Esophagus squamous epithelium (tissue), 5 donors: Measurements from ENCODE around the gene MYOCD. TPM values are rescaled to one million over a fixed set of nuclear protein-coding genes. Genes with fewer than 3 reads are reported as not detected.

Experiments
- DNase-seq: peaks from one replicate; lab custom pipeline; 2025; lab: John Stamatoyannopoulos, UW
- H3K27ac ChIP-seq, 4 donors: fragments of 200-600 bp; sonication (generic); one replicate each; pipeline ENCODE4 v1.5.1; 2016 to 2019; ENCODE audit warnings: mild to moderate bottlenecking in 1 of 4
- H3K27me3 ChIP-seq, 4 donors: fragments of 200-600 bp; sonication (generic); 1 replicate in 3 of 4; 2 replicates in 1 of 4; pipeline versions ENCODE4 v1.5.1 to v1.6.0; 2017 to 2021; ENCODE audit warnings: antibody characterized with exemption in 1 of 4
- H3K36me3 ChIP-seq, 3 donors: fragments of 200-600 bp; sonication (generic); one replicate each; pipeline ENCODE4 v1.5.1; 2016 to 2019
- H3K4me1 ChIP-seq, 3 donors: fragments of 200-600 bp; sonication (generic); one replicate each; pipeline ENCODE4 v1.5.1; 2017 to 2019
- H3K4me3 ChIP-seq, 4 donors: fragments of 200-600 bp; sonication (generic); 1 replicate in 3 of 4; 2 replicates in 1 of 4; pipeline ENCODE4 v1.5.1; 2016 to 2019; ENCODE audit warnings: mild to moderate bottlenecking in 2 of 4, moderate library complexity in 1 of 4
- H3K9me3 ChIP-seq, 3 donors: fragments of 200-600 bp; sonication (generic); one replicate each; pipeline ENCODE4 v1.5.1; 2016 to 2019
- CTCF ChIP-seq, 6 experiments: fragments of 450-650 bp in 4 of 6; fragments of 200-600 bp in 2 of 6; sonication (generic) in 2 of 6; IDR thresholded peaks; one replicate each; pipeline ENCODE4 v1.5.1; 2016 to 2019; ENCODE audit warnings: antibody characterized with exemption in 6 of 6, mild to moderate bottlenecking in 4 of 6, moderate library complexity in 4 of 6
- POLR2A ChIP-seq, 4 donors: fragments of 450-650 bp; IDR thresholded peaks; one replicate each; pipeline ENCODE4 v1.6.1; 2017; ENCODE audit warnings: antibody characterized with exemption in 4 of 4, mild to moderate bottlenecking in 4 of 4, moderate library complexity in 3 of 4
- WGBS, 2 donors: methylation state at CpG; one replicate each; pipeline ENCODE4 v1.1.5; 2018; 5-methylcytosine and 5-hydroxymethylcytosine counted together
- intact Hi-C: fragments of 100-400 bp; cut with DNase I; formaldehyde crosslinking; loops from one replicate; pipeline ENCODE4 v1.15.0; 2022
- total RNA-seq, 4 donors: library from RNA; depleted of rRNA; stranded (reverse); fragments of >200 nt; gene quantifications; one replicate each; pipeline ENCODE4 v1.1.0, GENCODE V29; 2016
- donor health status: DM: yes; HTN: yes; CAD: no.

The MYOCD gene
- total RNA-seq, 4 donors from 2014 or later = 2.3 to 27.5 (median 7.8) TPM

DNA sequence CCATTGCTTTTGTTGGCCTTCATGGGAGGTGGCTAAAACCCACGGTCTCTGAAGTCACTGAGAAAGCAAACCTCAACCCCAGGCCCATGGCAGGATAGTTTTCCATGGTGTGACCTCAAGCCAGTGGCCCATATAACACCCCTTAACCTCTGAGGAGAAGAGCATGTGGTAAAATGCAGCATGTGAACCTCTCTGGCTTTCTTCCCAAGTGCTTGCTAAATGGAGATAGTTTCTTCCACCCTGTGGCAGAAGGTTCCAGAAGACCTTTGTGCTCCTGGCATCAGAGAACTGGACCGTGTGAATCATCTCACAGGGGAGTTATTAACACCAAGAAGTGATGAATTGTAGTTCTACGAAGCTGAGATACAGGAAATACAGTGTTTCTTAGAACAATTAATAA is 47.3 kb downstream of the MYOCD start:
- no peak overlapping the region for H3K4me3 ChIP-seq
- TF ChIP-seq POLR2A (IDR thresholded peaks at IDR 0.05) (no peak), CTCF (IDR thresholded peaks at IDR 0.05) (no peak)
- no peaks in the 10 kb centered on the region for H3K9me3 ChIP-seq
- H3K36me3 ChIP-seq = no peaks in the 10 kb centered on the region
- DNase-seq = no peak
- intact Hi-C loops = no loop called here
- H3K27ac ChIP-seq = peak overlapping the region in 1 of 4 donors; percentile 22
- H3K4me1 ChIP-seq = peaks cover 0 to 10% (median 0%) of the 10 kb centered on the region in 3 donors
- WGBS, 2 donors = 49 to 52% methylated on average over 3 of the region's 3 CpGs
- H3K27me3 ChIP-seq = no peaks in the 10 kb centered on the region

GRCh38 chr17:12719948-12720347 is 54.3 kb downstream of the MYOCD start:
- H3K4me3 ChIP-seq = no peak overlapping the region
- 88 to 93% methylated on average over 11 of the region's 11 CpGs for WGBS, 2 donors
- no peaks in the 10 kb centered on the region for H3K27me3 ChIP-seq
- H3K9me3 ChIP-seq = no peaks in the 10 kb centered on the region
- H3K4me1 ChIP-seq = no peaks in the 10 kb centered on the region
- no peaks in the 10 kb centered on the region for H3K36me3 ChIP-seq
- TF ChIP-seq CTCF (IDR thresholded peaks at IDR 0.05) (no peak), POLR2A (IDR thresholded peaks at IDR 0.05) (no peak)
- H3K27ac ChIP-seq = no peak overlapping the region
- intact Hi-C loops = no loop called here
- DNase-seq = no peak

GRCh38 chr17:12721581-12721980 is 55.9 kb downstream of the MYOCD start:
- no peaks in the 10 kb centered on the region for H3K4me1 ChIP-seq
- TF ChIP-seq CTCF (IDR thresholded peaks at IDR 0.05) (no peak), POLR2A (IDR thresholded peaks at IDR 0.05) (no peak)
- peak overlapping the region in 1 of 4 donors; percentile 17 for H3K27ac ChIP-seq
- H3K36me3 ChIP-seq = no peaks in the 10 kb centered on the region
- WGBS, 2 donors = 82 to 89% methylated on average over 1 of the region's 1 CpG
- no peaks in the 10 kb centered on the region for H3K27me3 ChIP-seq
- H3K9me3 ChIP-seq = no peaks in the 10 kb centered on the region
- H3K4me3 ChIP-seq = no peak overlapping the region
- no peak for DNase-seq
- intact Hi-C loops = no loop called here

- H3K27ac ChIP-seq = no peak overlapping the region
- no peak overlapping the region for H3K4me3 ChIP-seq
- peaks cover 0 to 6% (median 0%) of the 10 kb centered on the region in 3 donors for H3K4me1 ChIP-seq
- 79 to 87% methylated on average over 5 of the region's 5 CpGs for WGBS, 2 donors
- DNase-seq = no peak
- TF ChIP-seq CTCF (IDR thresholded peaks at IDR 0.05) (no peak), POLR2A (IDR thresholded peaks at IDR 0.05) (no peak)
- no peaks in the 10 kb centered on the region for H3K9me3 ChIP-seq
- H3K36me3 ChIP-seq = no peaks in the 10 kb centered on the region
- intact Hi-C loops = no loop called here
- no peaks in the 10 kb centered on the region for H3K27me3 ChIP-seq
These were observed 56.6 kb downstream of the MYOCD start for GRCh38 chr17:12722282-12722681.

GRCh38 chr17:12726131-12726530 is 60.4 kb downstream of the MYOCD start:
- no peaks in the 10 kb centered on the region for H3K9me3 ChIP-seq
- intact Hi-C loops = no loop called here
- DNase-seq = no peak
- 79 to 82% methylated on average over 2 of the region's 2 CpGs for WGBS, 2 donors
- no peak overlapping the region for H3K27ac ChIP-seq
- H3K4me1 ChIP-seq = peaks cover 2 to 14% (median 4%) of the 10 kb centered on the region in 3 donors
- TF ChIP-seq CTCF (IDR thresholded peaks at IDR 0.05) (no peak), POLR2A (IDR thresholded peaks at IDR 0.05) (no peak)
- H3K36me3 ChIP-seq = no peaks in the 10 kb centered on the region
- no peak overlapping the region for H3K4me3 ChIP-seq
- no peaks in the 10 kb centered on the region for H3K27me3 ChIP-seq
